Measurements from ENCODE around the gene CDC42BPA.

Gene CDC42BPA

GRCh38 chr1:227228201-227228600 lies 90.1 kb downstream of the CDC42BPA start:
- no peak overlapping the region for H3K4me3 ChIP-seq (ENCODE audit: low read length)
- no peak overlapping the region for H3K27ac ChIP-seq (ENCODE audit: low read depth, low read length)
- no peak overlapping the region for H3K9ac ChIP-seq (ENCODE audit: low read length)
- H3K27me3 ChIP-seq (ENCODE audit: control insufficient read depth, insufficient read depth, low read length), result no peaks in the 10 kb centered on the region
- no peaks in the 10 kb centered on the region for H3K36me3 ChIP-seq (ENCODE audit: control insufficient read depth, insufficient read depth, low read length)
- no peaks in the 10 kb centered on the region for H3K4me1 ChIP-seq (ENCODE audit: control insufficient read depth, insufficient read depth, low read length)

GRCh38 chr1:227227761-227228160 lies 90.5 kb downstream of the CDC42BPA start:
- no peak overlapping the region for H3K27ac ChIP-seq (ENCODE audit: low read depth, low read length)
- H3K4me3 ChIP-seq (ENCODE audit: low read length), result no peak overlapping the region
- no peaks in the 10 kb centered on the region for H3K36me3 ChIP-seq (ENCODE audit: control insufficient read depth, insufficient read depth, low read length)
- no peaks in the 10 kb centered on the region for H3K4me1 ChIP-seq (ENCODE audit: control insufficient read depth, insufficient read depth, low read length)
- H3K27me3 ChIP-seq (ENCODE audit: control insufficient read depth, insufficient read depth, low read length), result no peaks in the 10 kb centered on the region
- H3K9ac ChIP-seq (ENCODE audit: low read length), result no peak overlapping the region

GRCh38 chr1:227225715-227226346 lies 92.5 kb downstream of the CDC42BPA start:
- no peak overlapping the region for H3K4me3 ChIP-seq (ENCODE audit: low read length)
- no peaks in the 10 kb centered on the region for H3K4me1 ChIP-seq (ENCODE audit: control insufficient read depth, insufficient read depth, low read length)
- H3K9ac ChIP-seq (ENCODE audit: low read length), result no peak overlapping the region
- H3K27ac ChIP-seq (ENCODE audit: low read depth, low read length), result no peak overlapping the region
- no peaks in the 10 kb centered on the region for H3K27me3 ChIP-seq (ENCODE audit: control insufficient read depth, insufficient read depth, low read length)
- no peaks in the 10 kb centered on the region for H3K36me3 ChIP-seq (ENCODE audit: control insufficient read depth, insufficient read depth, low read length)

GRCh38 chr1:227223171-227223806 lies 95.0 kb downstream of the CDC42BPA start:
- Histone ChIP-seq H3K9ac (ENCODE audit: low read length) (no peak overlapping the region), H3K4me1 (ENCODE audit: control insufficient read depth, insufficient read depth, low read length) (no peaks in the 10 kb centered on the region), H3K36me3 (ENCODE audit: control insufficient read depth, insufficient read depth, low read length) (no peaks in the 10 kb centered on the region), H3K27me3 (ENCODE audit: control insufficient read depth, insufficient read depth, low read length) (no peaks in the 10 kb centered on the region), H3K4me3 (ENCODE audit: low read length) (no peak overlapping the region), H3K27ac (ENCODE audit: low read depth, low read length) (no peak overlapping the region)

GRCh38 chr1:227219715-227220292 lies 98.5 kb downstream of the CDC42BPA start:
- H3K4me1 ChIP-seq (ENCODE audit: control insufficient read depth, insufficient read depth, low read length), result no peaks in the 10 kb centered on the region
- H3K27ac ChIP-seq (ENCODE audit: low read depth, low read length), result no peak overlapping the region
- no peaks in the 10 kb centered on the region for H3K36me3 ChIP-seq (ENCODE audit: control insufficient read depth, insufficient read depth, low read length)
- H3K4me3 ChIP-seq (ENCODE audit: low read length), result no peak overlapping the region
- no peaks in the 10 kb centered on the region for H3K27me3 ChIP-seq (ENCODE audit: control insufficient read depth, insufficient read depth, low read length)
- no peak overlapping the region for H3K9ac ChIP-seq (ENCODE audit: low read length)

GRCh38 chr1:227218870-227219573 lies 99.3 kb downstream of the CDC42BPA start:
- Histone ChIP-seq H3K9ac (ENCODE audit: low read length) (no peak overlapping the region), H3K36me3 (ENCODE audit: control insufficient read depth, insufficient read depth, low read length) (no peaks in the 10 kb centered on the region), H3K4me1 (ENCODE audit: control insufficient read depth, insufficient read depth, low read length) (no peaks in the 10 kb centered on the region), H3K27me3 (ENCODE audit: control insufficient read depth, insufficient read depth, low read length) (no peaks in the 10 kb centered on the region), H3K4me3 (ENCODE audit: low read length) (no peak overlapping the region), H3K27ac (ENCODE audit: low read depth, low read length) (no peak overlapping the region)

- Histone ChIP-seq H3K27me3 (ENCODE audit: control insufficient read depth, insufficient read depth, low read length) (no peaks in the 10 kb centered on the region), H3K27ac (ENCODE audit: low read depth, low read length) (no peak overlapping the region), H3K36me3 (ENCODE audit: control insufficient read depth, insufficient read depth, low read length) (no peaks in the 10 kb centered on the region), H3K4me3 (ENCODE audit: low read length) (no peak overlapping the region), H3K4me1 (ENCODE audit: control insufficient read depth, insufficient read depth, low read length) (no peaks in the 10 kb centered on the region), H3K9ac (ENCODE audit: low read length) (no peak overlapping the region)
Measured at GRCh38 chr1:227215863-227216510, 102.3 kb downstream of the CDC42BPA start.

- Histone ChIP-seq H3K4me3 (ENCODE audit: low read length) (no peak overlapping the region), H3K9ac (ENCODE audit: low read length) (no peak overlapping the region), H3K27me3 (ENCODE audit: control insufficient read depth, insufficient read depth, low read length) (no peaks in the 10 kb centered on the region), H3K4me1 (ENCODE audit: control insufficient read depth, insufficient read depth, low read length) (no peaks in the 10 kb centered on the region), H3K36me3 (ENCODE audit: control insufficient read depth, insufficient read depth, low read length) (no peaks in the 10 kb centered on the region), H3K27ac (ENCODE audit: low read depth, low read length) (no peak overlapping the region)
Measured at GRCh38 chr1:227214207-227214606, 104.1 kb downstream of the CDC42BPA start.

GRCh38 chr1:227213426-227213825 lies 104.9 kb downstream of the CDC42BPA start:
- H3K27ac ChIP-seq (ENCODE audit: low read depth, low read length), result no peak overlapping the region
- no peaks in the 10 kb centered on the region for H3K36me3 ChIP-seq (ENCODE audit: control insufficient read depth, insufficient read depth, low read length)
- no peaks in the 10 kb centered on the region for H3K4me1 ChIP-seq (ENCODE audit: control insufficient read depth, insufficient read depth, low read length)
- H3K9ac ChIP-seq (ENCODE audit: low read length), result no peak overlapping the region
- no peaks in the 10 kb centered on the region for H3K27me3 ChIP-seq (ENCODE audit: control insufficient read depth, insufficient read depth, low read length)
- no peak overlapping the region for H3K4me3 ChIP-seq (ENCODE audit: low read length)

- H3K4me1 ChIP-seq (ENCODE audit: control insufficient read depth, insufficient read depth, low read length), result no peaks in the 10 kb centered on the region
- no peak overlapping the region for H3K27ac ChIP-seq (ENCODE audit: low read depth, low read length)
- no peaks in the 10 kb centered on the region for H3K36me3 ChIP-seq (ENCODE audit: control insufficient read depth, insufficient read depth, low read length)
- no peak overlapping the region for H3K9ac ChIP-seq (ENCODE audit: low read length)
- no peaks in the 10 kb centered on the region for H3K27me3 ChIP-seq (ENCODE audit: control insufficient read depth, insufficient read depth, low read length)
- no peak overlapping the region for H3K4me3 ChIP-seq (ENCODE audit: low read length)
Measured at GRCh38 chr1:227212164-227212563, 106.1 kb downstream of the CDC42BPA start.

- no peaks in the 10 kb centered on the region for H3K4me1 ChIP-seq (ENCODE audit: control insufficient read depth, insufficient read depth, low read length)
- H3K9ac ChIP-seq (ENCODE audit: low read length), result no peak overlapping the region
- H3K27ac ChIP-seq (ENCODE audit: low read depth, low read length), result no peak overlapping the region
- no peaks in the 10 kb centered on the region for H3K36me3 ChIP-seq (ENCODE audit: control insufficient read depth, insufficient read depth, low read length)
- H3K27me3 ChIP-seq (ENCODE audit: control insufficient read depth, insufficient read depth, low read length), result no peaks in the 10 kb centered on the region
- no peak overlapping the region for H3K4me3 ChIP-seq (ENCODE audit: low read length)
Measured at GRCh38 chr1:227210604-227211003, 107.7 kb downstream of the CDC42BPA start.

- H3K4me1 ChIP-seq (ENCODE audit: control insufficient read depth, insufficient read depth, low read length), result no peaks in the 10 kb centered on the region
- no peaks in the 10 kb centered on the region for H3K36me3 ChIP-seq (ENCODE audit: control insufficient read depth, insufficient read depth, low read length)
- H3K9ac ChIP-seq (ENCODE audit: low read length), result no peak overlapping the region
- H3K4me3 ChIP-seq (ENCODE audit: low read length), result no peak overlapping the region
- H3K27ac ChIP-seq (ENCODE audit: low read depth, low read length), result no peak overlapping the region
- H3K27me3 ChIP-seq (ENCODE audit: control insufficient read depth, insufficient read depth, low read length), result no peaks in the 10 kb centered on the region
Measured at GRCh38 chr1:227197064-227197463, 121.2 kb downstream of the CDC42BPA start.

Measured in rectal smooth muscle tissue (tissue), 1 donor.